ENCODE results near the gene SLAMF1.

Gene SLAMF1

GRCh38 chr1:160558660-160559380 lies 88.0 kb downstream of the SLAMF1 start:
- no peak for DNase-seq

All from AML-193 (cell line).